ENCODE data around the gene DNAH7.

The DNAH7 gene

DNA sequence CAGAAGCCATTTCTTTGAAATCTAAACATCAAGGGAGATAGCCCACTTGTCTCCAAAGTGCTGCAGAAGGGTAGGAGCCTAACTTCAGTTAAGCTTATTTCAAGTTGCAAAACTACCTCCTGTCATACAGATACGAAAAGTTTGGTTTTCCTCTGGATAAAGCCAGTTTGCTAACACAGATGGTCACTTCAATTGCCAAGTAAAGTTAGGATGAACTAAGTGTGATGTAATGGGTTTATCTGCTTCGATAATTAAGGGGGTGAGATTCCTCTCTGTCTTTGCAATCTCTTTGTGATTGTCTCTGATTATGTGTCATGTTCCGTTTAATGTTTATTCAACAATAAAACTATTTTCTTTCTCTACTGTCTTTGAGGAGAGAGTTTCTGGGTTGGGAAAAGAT, 255.2 kb downstream of the DNAH7 start:
- no peak for DNase-seq (ENCODE audit: low spot score)
- TF ChIP-seq, protein P1, sequence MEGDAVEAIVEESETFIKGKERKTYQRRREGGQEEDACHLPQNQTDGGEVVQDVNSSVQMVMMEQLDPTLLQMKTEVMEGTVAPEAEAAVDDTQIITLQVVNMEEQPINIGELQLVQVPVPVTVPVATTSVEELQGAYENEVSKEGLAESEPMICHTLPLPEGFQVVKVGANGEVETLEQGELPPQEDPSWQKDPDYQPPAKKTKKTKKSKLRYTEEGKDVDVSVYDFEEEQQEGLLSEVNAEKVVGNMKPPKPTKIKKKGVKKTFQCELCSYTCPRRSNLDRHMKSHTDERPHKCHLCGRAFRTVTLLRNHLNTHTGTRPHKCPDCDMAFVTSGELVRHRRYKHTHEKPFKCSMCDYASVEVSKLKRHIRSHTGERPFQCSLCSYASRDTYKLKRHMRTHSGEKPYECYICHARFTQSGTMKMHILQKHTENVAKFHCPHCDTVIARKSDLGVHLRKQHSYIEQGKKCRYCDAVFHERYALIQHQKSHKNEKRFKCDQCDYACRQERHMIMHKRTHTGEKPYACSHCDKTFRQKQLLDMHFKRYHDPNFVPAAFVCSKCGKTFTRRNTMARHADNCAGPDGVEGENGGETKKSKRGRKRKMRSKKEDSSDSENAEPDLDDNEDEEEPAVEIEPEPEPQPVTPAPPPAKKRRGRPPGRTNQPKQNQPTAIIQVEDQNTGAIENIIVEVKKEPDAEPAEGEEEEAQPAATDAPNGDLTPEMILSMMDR (IDR thresholded peaks at IDR 0.05; ENCODE audit: extremely low read depth, missing control alignments): no peak

DNA sequence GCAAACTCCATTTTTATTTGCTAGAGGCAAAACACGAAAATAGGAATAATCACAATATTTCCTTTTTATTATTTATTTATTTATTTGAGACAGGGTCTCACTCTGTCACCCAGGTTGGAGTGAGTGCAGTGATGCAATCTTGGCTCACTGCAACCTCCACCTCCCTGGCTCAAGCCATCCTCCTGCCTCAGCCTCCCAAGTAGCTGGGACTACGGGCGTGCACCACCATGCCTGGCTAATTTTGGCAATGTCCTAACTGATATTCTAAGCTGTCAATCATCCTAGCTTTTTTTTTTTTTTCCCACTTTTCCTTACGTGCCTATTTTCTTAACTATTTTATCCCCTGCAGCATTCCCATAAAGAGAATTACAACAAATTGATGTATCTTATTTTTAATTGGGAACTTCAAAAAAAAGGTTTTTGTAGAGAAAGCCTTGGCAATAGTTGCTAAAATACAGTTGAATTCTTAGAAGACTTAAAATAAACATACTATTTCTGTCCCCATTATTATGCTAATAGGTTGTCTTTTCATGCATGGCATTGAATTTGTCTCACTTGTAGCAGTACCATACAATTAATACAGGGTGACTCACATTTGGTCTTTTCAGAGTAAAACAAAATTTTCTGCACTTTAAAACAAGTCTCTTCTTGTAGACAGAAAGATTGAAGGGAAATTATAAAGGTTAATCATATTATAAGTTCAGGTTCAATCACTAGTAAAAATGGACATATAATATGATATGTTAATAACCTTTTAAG, 258.1 kb downstream of the DNAH7 start:
- no peak for DNase-seq (ENCODE audit: low spot score)
- TF ChIP-seq, protein P1 (IDR thresholded peaks at IDR 0.05; ENCODE audit: extremely low read depth, missing control alignments): no peak

DNA sequence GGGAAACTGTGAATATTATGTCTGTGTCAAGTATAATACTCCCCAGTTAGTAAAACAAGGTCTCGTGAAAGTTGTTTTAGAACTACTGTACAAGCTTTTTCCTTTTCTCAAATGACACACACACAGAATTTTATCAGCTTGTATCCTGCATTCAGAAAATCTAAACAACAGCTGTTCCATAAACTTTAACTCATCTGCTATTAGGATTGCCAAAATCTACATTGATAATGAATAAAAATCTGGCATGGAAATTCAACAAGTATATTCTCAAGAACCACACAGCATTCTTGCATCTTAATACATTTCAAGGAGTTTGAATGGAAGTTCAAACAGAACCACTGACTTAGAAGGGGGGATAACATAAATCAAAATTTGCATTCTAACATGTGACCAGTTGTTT, 260.4 kb downstream of the DNAH7 start:
- no peak for DNase-seq (ENCODE audit: low spot score)
- TF ChIP-seq, protein P1 (IDR thresholded peaks at IDR 0.05; ENCODE audit: extremely low read depth, missing control alignments): no peak

DNA sequence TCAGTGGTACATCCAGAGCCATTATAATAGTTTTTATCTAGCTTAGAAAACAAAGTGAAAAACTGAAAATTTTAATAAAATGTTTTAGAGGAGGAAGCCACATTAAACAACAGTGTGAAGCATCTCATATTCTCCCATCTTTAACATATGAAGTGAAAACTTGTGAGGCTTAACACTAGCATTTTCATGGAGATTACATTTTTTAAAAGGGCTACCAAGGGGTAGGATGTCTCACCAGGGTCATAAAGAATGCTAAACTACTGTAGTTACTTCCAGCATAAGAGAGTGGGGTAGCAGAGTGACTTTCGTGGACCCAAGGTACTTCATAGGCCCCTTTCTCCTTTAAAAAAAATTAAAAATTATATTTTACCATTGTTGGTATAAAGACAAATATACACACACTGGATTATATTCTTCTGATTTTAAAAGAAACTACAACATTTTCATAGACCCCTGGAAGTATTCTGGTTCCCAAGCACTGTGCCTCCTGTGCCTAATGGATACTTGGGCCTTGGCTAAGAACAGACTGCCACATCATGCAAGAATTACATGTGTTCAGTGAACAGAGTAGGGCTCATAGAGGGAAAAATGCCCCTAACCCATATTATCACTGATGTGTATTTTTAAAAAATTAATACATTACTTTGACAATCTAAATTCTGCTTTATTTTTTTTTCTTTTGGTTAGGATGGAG, 263.2 kb downstream of the DNAH7 start:
- TF ChIP-seq, protein P1 (IDR thresholded peaks at IDR 0.05; ENCODE audit: extremely low read depth, missing control alignments): no peak
- no peak for DNase-seq (ENCODE audit: low spot score)

DNA sequence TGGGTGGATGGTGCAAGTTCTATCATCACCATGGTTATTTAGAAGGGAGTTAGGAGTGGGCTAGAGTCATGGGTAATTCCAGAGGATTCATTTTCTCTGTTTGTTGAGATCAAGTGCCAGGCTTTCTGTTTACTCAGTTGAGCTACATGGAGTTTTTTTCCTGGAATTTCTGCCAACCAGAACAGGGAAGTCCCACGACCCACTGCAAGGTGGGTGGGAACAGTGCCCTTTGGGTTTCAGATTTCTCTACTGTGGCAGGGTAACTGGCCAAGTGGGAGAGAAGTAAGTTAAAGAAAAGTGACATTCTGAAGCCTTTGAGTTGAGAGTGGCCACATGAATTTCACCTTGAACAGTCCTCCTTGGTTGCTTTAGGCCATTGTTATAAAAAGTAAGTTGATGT, 272.8 kb downstream of the DNAH7 start:
- no peak for DNase-seq (ENCODE audit: low spot score)
- TF ChIP-seq, protein P1 (IDR thresholded peaks at IDR 0.05; ENCODE audit: extremely low read depth, missing control alignments): no peak

DNA sequence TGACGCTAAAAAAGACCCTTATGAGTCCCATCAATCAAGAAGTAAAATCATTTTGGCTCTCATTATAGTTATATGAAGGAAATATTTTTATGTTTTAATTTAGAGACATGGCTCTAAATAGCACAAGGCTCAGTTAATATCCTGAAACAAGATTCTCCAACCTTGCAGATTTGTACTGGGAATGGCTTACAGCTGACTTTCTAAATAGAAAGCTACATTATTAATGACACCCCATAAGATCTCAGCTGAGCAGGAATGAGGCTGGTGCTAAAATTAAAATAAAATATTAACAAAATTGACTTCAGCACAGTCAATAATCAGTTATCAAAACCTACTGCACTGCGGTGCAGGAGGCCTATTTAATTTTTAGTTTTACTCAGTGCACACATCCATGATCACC, 274.8 kb downstream of the DNAH7 start:
- no peak for DNase-seq (ENCODE audit: low spot score)
- TF ChIP-seq, protein P1 (IDR thresholded peaks at IDR 0.05; ENCODE audit: extremely low read depth, missing control alignments): no peak

DNA sequence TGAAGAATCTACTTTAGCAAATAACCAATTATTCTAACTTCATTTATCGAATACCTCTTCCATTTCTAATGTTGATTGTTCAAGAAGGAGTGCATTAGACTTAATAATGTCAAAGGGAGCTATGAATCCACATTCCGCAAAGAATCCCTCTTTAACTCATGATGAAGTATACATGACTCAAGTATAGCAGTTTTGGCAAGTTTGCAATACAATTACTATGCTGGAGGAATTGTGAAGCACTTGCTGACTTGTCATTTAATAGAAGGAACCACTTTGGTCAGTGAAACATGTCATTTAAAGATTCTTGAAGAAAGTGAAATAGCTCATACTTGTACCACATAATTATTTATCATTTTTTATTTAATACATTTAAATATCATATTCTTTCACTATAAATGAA, 286.5 kb downstream of the DNAH7 start:
- no peak for DNase-seq (ENCODE audit: low spot score)

More for the DNA sequence above, 286.5 kb downstream of the DNAH7 start:
- TF ChIP-seq, protein P1 (IDR thresholded peaks at IDR 0.05; ENCODE audit: extremely low read depth, missing control alignments): no peak

Measured in GM20000 (cell line).